Activated gamma-delta T cell treated with anti-CD3 and anti-CD28 coated beads, Interleukin-2, amount 50 U/mL, for 16 hours (primary cell): ENCODE measurements around the gene DNAH3.
"Not testable (repeated sequence)": the region's sequence is repeated elsewhere in the genome, so short reads cannot be mapped to it uniquely, and the experiment has no call there.

Source experiments
- DNase-seq: peaks from one replicate; pipeline ENCODE4 v3.0.0-alpha.2; 2020; ENCODE audit warnings: low read depth

Gene DNAH3

GRCh38 chr16:20995711-20996110 lies 154.9 kb downstream of the DNAH3 start:
- no peak for DNase-seq

GRCh38 chr16:20989496-20990070 lies 161.1 kb downstream of the DNAH3 start:
- DNase-seq: not testable (repeated sequence)

GRCh38 chr16:20987049-20987448 lies 163.6 kb downstream of the DNAH3 start:
- DNase-seq: no peak

- DNase-seq: no peak
These were observed 166.6 kb downstream of the DNAH3 start for GRCh38 chr16:20984019-20984418.

GRCh38 chr16:20976576-20976975 lies 174.1 kb downstream of the DNAH3 start:
- DNase-seq: no peak

DNA sequence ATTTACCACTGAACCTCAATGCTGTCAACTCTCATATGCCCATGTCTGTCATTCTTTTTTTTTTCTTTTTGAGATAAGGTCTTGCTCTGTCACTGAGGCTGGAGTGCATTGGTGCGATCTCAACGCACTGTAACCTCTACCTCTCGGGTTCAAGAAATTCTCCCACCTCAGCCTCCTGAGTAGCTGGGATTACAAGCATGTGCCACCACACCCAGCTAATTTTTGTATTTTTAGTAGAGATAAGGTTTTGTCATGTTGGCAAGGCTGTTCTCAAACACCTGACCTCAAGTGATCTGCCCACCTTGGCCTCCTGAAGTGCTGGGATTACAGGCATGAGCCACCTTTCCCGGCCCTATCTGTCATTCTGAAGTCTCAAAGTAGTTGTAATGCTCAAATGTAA lies 177.4 kb downstream of the DNAH3 start:
- DNase-seq: not testable (repeated sequence)

- DNase-seq: no peak
These were observed 179.2 kb downstream of the DNAH3 start for GRCh38 chr16:20971401-20971800.

DNA sequence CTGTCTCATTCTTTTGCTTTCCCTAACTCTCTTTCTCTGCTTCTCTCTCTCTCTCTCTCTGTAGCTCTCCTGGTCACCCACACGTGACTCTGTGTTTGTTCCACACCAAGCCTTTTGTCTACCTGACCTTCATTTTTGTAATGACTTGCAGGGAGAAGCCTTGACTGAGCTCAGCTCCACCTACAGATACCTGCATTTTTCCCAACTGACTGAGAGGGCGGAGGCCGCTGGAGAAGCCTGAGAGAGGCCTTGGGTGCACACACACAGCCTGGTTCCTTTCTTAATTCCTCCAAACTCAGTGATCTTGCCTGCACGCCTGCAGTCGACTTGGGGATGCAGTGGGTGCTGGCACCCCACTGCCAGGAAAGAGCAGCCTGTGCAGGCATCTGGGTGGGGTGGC lies 181.3 kb downstream of the DNAH3 start:
- no peak for DNase-seq

GRCh38 chr16:20968765-20969164 lies 181.9 kb downstream of the DNAH3 start:
- DNase-seq: no peak

- DNase-seq: no peak
These were observed 189.7 kb downstream of the DNAH3 start for GRCh38 chr16:20960899-20961298.

DNA sequence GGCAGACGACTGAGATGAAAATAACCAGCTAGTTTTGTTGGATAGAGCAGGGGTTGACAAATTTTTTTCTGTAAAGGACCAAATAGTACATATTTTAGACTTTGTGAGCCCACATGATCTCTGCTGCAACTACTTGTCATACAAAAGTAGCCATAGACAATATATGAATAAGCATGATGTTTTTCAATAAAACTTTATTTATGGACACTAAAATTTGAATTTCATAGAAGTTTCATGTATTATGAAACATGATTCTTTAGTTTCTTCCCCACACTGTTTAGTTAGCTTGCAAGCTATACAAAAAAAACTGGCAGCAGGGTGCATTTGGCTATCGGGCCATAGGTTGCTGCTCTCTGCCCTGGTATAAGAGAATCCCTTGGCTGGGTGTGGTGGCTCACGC lies 193.5 kb downstream of the DNAH3 start:
- no peak for DNase-seq

DNA sequence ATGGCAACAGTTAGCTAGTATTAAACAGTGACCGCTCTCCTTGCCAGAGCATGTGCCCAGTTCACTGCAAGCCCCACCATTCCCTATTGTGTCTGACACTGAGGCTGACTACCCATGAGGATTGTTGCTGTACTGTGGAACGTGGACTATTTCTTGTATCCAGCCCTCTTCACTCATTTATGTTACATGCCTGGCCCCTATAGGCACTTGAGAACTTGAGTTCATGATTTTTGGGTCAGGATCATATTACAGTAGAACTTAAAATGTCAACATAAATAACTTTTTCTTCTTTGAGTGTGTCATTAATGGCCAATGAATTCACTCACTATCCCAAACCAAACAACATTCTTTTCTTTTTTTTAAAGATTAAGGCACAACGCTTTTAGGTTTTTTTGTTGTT lies 194.3 kb downstream of the DNAH3 start:
- DNase-seq: no peak

- no peak for DNase-seq
These were observed 196.1 kb downstream of the DNAH3 start for GRCh38 chr16:20954574-20954973.

DNA sequence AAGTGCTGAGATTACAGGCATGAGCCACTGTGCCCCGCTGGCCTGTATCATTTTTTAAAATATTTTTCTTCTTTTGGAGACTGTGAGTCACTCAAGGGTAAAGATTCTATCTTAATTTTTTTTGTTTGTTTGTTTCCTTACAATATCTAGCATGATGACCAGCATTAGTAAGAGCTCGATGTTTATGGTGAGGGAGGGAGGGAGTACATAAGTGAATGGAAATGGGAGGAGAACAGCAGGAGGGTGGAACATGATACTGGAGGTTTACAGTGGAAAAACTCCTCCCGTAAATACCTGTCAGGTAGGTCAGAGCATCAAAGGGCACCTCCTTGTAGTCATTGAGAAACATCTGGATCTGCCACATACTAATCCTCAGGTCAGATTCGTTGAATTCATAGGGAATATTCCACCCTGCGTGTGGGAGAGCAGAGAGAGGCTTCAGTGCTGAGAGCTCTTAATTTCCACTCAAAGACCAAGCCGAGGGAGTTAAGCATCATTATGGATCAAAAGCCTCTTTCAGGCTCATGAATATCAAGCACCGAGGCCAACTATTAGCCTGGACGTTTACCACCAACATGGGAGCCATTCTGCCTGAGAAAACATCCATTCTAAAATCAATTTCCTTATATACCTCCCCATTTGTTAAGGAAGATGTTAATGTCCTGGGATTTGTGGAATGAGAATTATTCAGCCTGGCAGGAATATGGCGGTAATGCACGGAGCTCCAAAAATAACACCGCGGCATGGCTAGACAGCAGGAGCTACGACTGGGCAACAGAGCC lies 198.3 kb downstream of the DNAH3 start:
- no peak for DNase-seq

DNA sequence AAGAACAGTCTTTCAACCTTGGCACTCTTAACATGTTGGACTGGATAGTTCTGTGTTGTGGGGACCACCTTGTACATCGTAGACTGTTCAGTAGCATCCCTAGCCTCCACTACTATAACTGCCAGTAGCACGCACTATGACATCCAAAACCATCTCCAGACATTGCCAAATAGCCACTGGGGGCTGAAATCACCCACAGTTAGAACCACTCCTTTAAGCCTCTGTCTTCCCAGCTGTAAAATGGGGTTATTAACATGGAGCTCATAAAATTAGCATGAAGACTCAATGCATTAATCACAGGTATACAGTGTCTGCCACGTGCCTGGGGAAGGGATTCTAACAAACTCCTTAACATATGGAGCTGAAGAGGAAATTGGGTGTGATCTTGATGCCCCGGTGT lies 200.4 kb downstream of the DNAH3 start:
- no peak for DNase-seq

DNA sequence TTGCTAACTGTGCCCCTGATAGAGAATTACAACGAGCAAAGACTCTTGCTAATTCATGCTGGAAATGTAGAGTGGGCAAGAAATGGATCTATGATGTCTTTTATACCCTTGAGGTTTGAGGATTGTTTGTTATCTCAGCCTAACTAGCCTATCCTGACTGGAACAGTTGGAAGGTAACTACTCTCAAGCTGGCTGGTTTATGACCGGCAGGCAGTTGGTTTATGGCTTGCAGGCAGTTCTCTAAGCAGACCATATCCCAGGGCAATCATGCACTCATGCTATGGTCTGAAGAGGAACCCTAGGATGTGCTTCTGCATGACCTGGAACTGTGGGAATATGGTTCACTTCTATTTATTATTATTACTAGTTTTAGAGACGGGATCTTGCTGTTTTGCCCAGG lies 201.0 kb downstream of the DNAH3 start:
- no peak for DNase-seq

DNA sequence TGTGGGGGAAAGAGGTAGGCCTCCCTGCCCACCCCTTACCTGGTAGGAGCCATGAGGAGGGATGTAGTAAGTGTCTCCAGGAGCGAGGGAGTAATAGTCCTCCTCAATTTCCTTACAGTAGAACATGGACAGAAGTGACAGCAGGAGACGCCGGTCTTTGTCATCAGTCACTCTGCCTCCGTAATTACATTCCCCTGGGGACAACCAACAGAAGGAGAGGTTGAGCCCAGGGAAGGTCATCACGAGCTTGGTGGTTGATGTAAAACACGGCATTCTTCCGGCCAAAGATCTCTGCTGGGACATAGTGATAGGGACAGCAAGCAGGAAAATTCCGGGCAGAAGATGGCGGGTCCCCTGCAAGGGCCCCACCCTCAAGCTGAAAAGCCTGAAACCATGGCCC lies 202.2 kb downstream of the DNAH3 start:
- DNase-seq: no peak

DNA sequence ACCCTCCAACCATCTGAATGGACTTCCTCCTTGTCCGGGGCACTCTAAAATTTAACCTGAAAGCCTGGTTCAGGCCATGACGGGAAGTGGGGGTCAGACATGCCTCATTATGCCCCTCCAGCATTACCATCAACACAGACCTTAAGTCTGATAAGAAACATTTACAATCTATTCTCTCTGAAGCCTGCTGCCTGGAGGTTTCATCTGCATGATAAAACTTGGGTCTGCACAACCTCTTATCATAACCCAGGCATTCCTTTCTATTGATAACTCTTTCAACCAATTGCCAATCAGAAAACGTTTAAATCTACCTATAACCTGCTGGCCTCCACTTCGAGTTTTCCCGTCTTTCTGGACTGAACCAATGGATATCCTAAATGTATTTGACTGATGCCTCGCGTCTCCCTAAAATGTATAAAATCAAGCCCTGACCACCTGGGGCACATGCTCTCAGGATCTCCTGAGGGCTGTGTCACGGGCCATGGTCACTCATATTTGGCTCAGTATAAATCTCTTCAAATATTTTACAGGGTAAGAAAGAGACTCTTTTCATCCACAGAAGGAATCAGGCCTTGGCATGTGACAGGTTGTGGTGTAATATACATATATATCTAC lies 204.5 kb downstream of the DNAH3 start:
- no peak for DNase-seq

GRCh38 chr16:20945575-20945875 lies 205.1 kb downstream of the DNAH3 start:
- not testable (repeated sequence) for DNase-seq

DNA sequence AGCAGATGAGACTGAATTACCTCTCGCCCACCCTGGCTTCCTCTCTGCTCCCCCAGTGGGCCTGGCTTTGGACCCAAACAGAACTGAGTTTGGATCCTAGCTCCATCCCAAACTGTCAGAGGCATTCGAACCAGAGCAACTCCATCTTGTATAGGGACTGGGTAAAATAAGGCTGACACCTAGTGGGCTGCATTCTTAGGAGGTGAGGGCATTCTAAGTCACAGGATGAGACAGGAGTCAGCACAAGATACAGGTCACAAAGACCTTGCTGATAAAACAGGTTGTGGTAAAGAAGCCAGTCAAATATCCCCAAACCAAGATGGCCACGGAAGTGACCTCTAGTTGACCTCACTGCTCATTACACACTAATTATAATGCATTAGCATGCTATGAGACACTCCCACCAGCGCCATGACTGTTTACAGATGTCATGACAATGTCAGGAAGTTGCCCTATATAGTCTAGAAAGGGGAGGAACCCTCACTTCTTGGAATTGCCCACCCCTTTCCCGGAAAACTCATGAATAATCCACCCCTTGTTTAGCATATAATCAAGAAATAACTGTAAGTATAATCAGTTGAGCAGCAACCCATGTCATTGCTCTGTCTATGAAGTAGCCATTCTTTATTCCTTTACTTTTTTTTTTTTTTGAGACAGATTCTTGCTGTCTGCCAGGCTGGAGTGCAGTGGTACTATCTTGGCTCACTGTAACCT lies 205.6 kb downstream of the DNAH3 start:
- peak; percentile 3 for DNase-seq

DNA sequence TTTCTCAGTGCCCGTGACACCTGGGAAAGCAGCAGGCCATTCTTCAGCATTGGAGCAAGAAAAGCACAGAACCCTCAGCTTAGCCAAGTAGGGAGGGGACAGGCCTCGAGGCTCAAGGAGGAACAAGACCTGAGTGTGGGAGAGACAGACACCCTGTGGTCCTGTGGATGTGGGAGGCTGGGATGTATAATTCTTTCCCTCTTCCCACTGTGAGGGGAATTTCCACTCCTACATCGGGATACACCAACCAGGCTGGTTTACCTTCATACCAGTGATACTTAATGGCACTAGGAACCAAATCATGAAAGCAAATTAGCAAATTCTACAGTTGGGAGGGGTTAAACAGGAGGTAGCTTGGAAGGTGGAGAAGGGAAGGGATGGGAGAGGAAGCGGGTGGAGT lies 208.4 kb downstream of the DNAH3 start:
- no peak for DNase-seq

GRCh38 chr16:20941636-20941926 lies 209.1 kb downstream of the DNAH3 start:
- DNase-seq: no peak
